NCI-H2081 (cell line): Measurements from ENCODE around the gene SAMD10.
"Not testable (repeated sequence)": the region's sequence is repeated elsewhere in the genome, so short reads cannot be mapped to it uniquely, and the experiment has no call there.

Source experiments
- DNase-seq, 2 experiments: peaks; one replicate each; lab custom pipeline; 2025; lab: John Stamatoyannopoulos, UW

The SAMD10 gene

GRCh38 chr20:63941282-63942081, 38.0 kb downstream of the SAMD10 start:
- peak in 1 of 2 experiments; percentile 18 for DNase-seq

DNA sequence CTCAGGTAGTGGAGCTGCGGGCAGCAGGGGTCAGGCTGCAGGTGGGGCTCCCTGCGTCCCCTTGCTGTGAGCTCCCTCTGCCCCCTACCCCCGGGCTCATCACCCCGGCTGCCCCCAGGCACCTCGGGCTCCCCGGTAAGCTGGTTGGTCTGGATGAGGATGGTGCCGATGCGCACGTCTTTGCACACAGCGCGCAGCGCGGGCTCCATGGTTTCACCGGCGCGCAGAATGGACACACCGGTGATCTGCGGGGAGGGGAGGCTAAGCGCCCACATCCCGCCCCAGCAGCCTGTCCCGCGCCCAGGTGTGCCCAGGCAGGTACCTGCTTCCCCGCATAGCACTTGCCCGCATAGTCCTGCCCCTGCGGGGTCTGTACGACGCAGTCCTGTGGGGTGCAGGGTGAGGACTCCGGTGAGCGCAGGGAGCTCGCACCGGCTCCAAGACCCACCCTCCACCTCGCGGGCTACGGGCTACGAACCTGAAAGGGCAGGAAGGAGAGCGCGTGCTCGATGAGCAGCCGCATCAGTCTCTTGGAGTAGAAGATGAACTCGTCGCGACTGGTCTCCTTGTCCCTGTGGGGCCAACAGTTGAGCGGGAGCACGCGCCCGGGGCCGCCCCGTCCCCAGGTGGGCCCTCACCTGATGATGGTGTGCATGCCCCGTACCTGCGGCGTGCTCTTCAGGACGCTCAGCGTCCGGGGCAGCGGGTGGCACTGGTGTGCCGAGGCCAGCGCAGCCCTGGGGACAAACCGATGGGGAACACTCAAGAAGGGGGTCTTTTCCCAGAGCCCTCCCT, 38.8 kb downstream of the SAMD10 start:
- no peak for DNase-seq

DNA sequence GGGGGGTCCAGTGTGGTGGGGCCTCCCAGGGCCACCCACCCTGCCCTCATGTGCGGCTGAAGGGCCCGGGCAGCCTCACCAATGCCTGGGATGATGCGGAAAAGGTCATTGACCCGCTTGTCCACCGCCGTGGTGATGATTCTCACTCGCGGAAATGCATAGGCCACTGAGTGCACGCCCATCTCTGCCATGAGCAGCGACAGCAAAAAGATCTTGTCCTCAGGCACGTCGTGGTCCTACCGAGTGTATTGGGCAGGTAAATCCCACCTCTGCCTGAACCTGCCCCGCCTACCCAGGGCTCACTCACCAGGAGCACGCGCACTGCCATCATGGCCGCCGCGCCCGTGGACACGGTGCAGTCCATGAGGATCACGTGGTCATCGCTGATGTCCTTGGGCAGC, 39.4 kb downstream of the SAMD10 start:
- DNase-seq: no peak

- DNase-seq: no peak
Observed at GRCh38 chr20:63939061-63939935, 40.1 kb downstream of the SAMD10 start.

DNA sequence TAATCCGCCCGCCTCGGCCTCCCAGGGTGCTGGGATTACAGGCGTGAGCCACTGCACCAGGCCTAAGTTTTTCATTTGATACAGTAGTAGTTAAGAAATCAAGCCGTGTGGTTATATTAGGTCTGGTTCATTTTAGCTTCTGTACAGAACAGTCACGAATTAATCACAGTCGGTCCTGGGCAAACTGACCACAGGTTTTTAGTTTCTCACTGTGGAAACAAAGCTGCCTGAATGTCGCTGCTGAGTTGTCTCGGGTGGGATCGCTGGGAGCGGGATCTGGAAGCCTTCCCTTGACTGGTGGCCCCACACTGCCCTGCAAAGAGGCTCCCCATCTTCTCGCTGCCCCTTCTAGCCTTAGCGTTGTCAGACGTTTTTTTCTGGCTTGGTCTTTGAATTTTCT, 41.8 kb downstream of the SAMD10 start:
- DNase-seq: no peak

DNA sequence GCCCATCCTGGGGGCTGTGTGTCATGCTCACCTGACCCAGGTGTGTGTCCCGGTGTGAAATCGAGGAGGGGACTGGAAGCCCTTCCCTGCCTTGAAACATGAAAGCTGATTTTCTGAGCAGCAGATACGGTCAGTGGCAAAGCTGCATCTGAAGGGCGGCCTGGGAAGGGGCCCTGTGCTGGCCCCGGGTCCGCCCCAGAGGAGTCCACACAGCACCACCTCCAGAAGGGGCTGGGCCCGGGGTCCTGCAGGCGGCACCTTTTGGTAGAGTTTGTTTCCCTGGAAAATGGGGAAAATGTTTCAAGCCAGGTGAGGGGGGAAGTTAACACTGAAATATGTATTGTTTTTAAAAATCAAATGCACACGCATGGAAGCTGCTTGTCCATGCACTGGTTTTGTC, 44.0 kb downstream of the SAMD10 start:
- DNase-seq: no peak

DNA sequence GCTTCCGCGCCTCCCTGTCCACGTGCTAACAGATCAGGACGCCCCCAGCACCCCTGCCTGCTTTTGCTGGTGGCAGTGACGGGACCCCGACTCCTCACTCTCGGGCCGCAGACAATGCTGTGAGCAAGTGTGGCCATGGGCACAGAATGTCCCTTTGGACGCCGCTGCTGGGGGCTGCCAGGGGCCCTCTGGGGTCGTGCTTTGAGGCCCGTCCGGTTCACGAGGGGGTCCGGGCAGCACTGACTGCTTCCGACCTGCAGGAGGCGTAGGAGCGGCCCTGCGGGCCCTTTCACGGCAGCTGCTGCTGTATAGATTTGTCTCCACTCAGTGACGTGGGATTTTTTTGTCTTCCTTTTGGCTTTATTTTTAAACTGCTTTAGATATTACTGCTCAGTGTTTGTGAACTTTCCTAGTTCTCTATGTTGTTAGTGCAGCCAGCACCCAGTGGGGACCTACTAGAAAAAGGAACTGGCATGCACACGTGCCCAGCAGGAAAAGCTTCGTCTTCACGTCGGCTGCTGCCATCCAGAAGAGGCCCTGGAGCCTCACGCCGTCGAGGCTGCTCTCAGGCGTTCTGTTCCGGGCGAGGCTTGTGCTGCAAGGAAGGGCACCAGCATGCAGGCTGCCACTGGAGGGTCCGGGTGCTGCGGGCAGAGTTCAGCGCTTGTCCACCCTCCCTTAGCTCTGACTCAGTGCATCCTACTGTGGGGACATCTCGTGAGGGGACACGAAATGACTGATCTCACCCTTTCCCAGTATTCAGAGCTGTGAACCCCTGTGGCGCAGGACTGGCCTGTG, 45.0 kb downstream of the SAMD10 start:
- no peak for DNase-seq

GRCh38 chr20:63933646-63934045, 45.8 kb downstream of the SAMD10 start:
- DNase-seq: no peak

DNA sequence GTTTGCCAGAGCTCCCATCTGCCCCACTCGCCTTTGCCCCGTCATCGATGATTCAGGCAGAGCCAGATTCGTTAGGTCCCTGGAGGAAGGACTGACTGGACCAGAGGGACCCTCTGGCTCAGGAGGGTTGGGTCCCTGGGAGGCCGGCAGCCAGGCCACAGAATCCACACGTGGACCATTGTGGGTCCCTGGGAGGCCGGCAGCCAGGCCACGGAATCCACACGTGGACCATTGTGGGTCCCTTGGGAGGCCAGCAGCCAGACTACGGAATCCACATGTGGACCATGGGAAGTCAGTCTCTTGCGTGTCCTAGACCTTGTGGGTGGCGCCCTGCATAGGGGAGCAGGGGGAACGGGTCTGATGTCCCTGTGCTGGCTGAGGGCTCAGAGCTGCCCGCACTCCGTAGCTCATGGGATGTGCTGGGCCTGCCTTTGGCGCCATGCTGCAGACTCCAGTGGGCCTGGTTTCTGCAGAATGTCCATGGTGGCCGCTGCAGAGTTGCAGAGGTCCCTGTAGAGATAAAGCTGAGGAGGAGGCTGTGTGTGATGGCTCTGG, 46.8 kb downstream of the SAMD10 start:
- no peak for DNase-seq

GRCh38 chr20:63931735-63932134, 47.7 kb downstream of the SAMD10 start:
- no peak for DNase-seq

DNA sequence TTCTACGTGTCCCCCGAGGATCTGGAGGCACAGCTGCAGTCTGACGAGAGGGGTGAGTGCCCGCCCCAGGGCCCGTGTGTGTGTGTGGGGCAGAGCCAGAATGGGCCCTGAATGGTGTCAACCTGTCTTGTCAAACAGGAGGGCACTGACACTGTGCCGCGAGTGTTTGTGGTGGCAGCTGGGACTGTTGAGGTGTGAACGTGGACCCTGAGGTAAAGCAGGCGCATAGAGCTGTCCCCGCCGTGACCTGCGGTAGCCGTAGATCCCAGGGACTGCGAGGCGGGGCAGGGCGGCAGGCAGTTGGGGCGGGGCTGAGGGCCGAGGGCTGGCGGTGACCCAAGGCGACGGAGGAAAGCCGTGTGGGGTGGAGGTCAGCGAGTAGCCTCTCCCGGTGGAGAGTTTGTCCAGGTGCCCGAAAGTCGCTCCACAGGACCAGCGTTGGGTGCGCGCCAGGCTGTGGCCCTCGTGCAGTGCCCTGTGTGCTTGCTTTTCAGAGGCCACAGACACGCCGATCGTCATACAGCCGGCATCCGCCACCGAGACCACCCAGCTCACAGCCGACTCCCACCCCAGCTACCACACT, 48.4 kb downstream of the SAMD10 start:
- no peak for DNase-seq

- DNase-seq: not testable (repeated sequence)
Observed at GRCh38 chr20:63929473-63929883, 50.0 kb downstream of the SAMD10 start.

DNA sequence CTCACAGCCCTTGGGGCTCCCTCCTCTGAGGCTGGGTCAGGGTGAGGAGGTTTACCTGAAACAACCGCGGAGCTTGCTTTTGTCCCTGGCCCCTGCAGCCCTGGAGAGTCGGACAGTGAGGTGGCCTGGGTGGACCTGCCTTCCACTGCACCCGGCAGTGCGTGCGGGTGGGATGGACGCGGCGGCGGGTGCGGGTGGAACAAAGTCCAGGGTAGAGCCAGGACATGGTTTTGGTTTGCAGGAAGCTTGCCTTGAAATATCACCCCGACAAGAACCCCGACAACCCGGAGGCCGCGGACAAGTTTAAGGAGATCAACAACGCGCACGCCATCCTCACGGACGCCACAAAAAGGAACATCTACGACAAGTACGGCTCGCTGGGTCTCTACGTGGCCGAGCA, 50.4 kb downstream of the SAMD10 start:
- no peak for DNase-seq

DNA sequence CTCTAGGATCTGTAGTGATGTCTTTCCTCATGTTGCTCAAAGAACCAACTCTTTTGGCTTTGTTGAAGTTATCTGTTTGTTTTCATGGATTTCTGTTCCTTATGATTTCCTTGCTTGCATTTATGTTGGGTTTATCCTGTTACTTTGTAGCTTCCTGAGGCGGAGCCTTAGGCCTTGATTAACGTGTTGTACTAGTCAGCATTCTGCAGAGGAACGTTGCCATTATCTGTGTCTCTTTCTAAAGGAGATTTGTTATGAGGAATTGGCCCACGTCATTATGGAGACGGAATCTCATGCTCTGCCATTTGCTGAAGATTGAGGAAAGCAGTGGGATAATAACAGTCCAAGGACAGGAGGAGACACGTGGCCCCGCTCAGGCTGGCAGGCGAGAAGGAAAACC, 53.1 kb downstream of the SAMD10 start:
- no peak for DNase-seq

- DNase-seq: no peak
Observed at GRCh38 chr20:63924241-63924640, 55.2 kb downstream of the SAMD10 start.
